Activated T-helper 1 cell treated with anti-CD3 and anti-CD28 coated beads, Interleukin-2, amount 50 U/mL, for 16 hours (primary cell): ENCODE measurements around the gene ZNF552.
A peak's percentile ranks its signal among the peaks of the same experiment; 100 is the strongest.
"Not testable (repeated sequence)": the region's sequence is repeated elsewhere in the genome, so short reads cannot be mapped to it uniquely, and the experiment has no call there.

Experiments
- DNase-seq, 2 donors: peaks; one replicate each; pipeline ENCODE4 v3.0.0-alpha.2; 2020; ENCODE audit warnings: low read depth in 1 of 2, low spot score in 1 of 2

ZNF552 gene

GRCh38 chr19:57819475-57820148 is 4.9 kb upstream of the ZNF552 start:
- DNase-seq = peak; percentile 49 to 72

GRCh38 chr19:57818378-57818777 is 3.7 kb upstream of the ZNF552 start:
- DNase-seq = no peak

GRCh38 chr19:57817976-57818375 is 3.3 kb upstream of the ZNF552 start:
- DNase-seq = no peak

- DNase-seq = no peak
Measured at GRCh38 chr19:57816652-57817051, 1.9 kb upstream of the ZNF552 start.

GRCh38 chr19:57815247-57816075 is 748 bp upstream of the ZNF552 start:
- DNase-seq = no peak

- DNase-seq = no peak
Measured at GRCh38 chr19:57813919-57814504, 701 bp downstream of the ZNF552 start.

- not testable (repeated sequence) for DNase-seq
Measured at GRCh38 chr19:57812975-57813820, 1.5 kb downstream of the ZNF552 start.

- no peak for DNase-seq
Measured at GRCh38 chr19:57812226-57812625, 2.5 kb downstream of the ZNF552 start.

GRCh38 chr19:57810410-57811295 is 4.1 kb downstream of the ZNF552 start:
- not testable (repeated sequence) for DNase-seq

- no peak for DNase-seq
Measured at GRCh38 chr19:57807541-57807940, 7.2 kb downstream of the ZNF552 start.

GRCh38 chr19:57803594-57804325 is 11.0 kb downstream of the ZNF552 start:
- no peak for DNase-seq

GRCh38 chr19:57803265-57803593 is 11.5 kb downstream of the ZNF552 start:
- no peak for DNase-seq

- no peak for DNase-seq
Measured at GRCh38 chr19:57802269-57802668, 12.4 kb downstream of the ZNF552 start.

- DNase-seq = no peak
Measured at GRCh38 chr19:57800696-57801095, 14.0 kb downstream of the ZNF552 start.

- not testable (repeated sequence) for DNase-seq
Measured at GRCh38 chr19:57796580-57796979, 18.1 kb downstream of the ZNF552 start.

- no peak for DNase-seq
Measured at GRCh38 chr19:57789288-57789687, 25.4 kb downstream of the ZNF552 start.

GRCh38 chr19:57788114-57788692 is 26.5 kb downstream of the ZNF552 start:
- DNase-seq = no peak

- DNase-seq = no peak
Measured at GRCh38 chr19:57786906-57787305, 27.8 kb downstream of the ZNF552 start.

GRCh38 chr19:57786286-57786685 is 28.4 kb downstream of the ZNF552 start:
- no peak for DNase-seq
